ENCODE results near the gene ARHGEF7.

Gene ARHGEF7

GRCh38 chr13:111323549-111323948 is 208.4 kb downstream of the ARHGEF7 start:
- no peak for DNase-seq (ENCODE audit: low read depth in 2 of 2)

- no peak for DNase-seq (ENCODE audit: low read depth in 2 of 2)
These were observed 209.0 kb downstream of the ARHGEF7 start for GRCh38 chr13:111323950-111324651.

GRCh38 chr13:111324736-111325135 is 209.6 kb downstream of the ARHGEF7 start:
- DNase-seq (ENCODE audit: low read depth in 2 of 2), result no peak

GRCh38 chr13:111325146-111325890 is 210.2 kb downstream of the ARHGEF7 start:
- DNase-seq (ENCODE audit: low read depth in 2 of 2), result no peak

GRCh38 chr13:111325941-111326620 is 211.0 kb downstream of the ARHGEF7 start:
- no peak for DNase-seq (ENCODE audit: low read depth in 2 of 2)

GRCh38 chr13:111326621-111326965 is 211.5 kb downstream of the ARHGEF7 start:
- DNase-seq (ENCODE audit: low read depth in 2 of 2), result no peak

- DNase-seq (ENCODE audit: low read depth in 2 of 2), result no peak
These were observed 212.0 kb downstream of the ARHGEF7 start for GRCh38 chr13:111326981-111327642.

GRCh38 chr13:111327730-111328573 is 212.8 kb downstream of the ARHGEF7 start:
- no peak for DNase-seq (ENCODE audit: low read depth in 2 of 2)

GRCh38 chr13:111328574-111329410 is 213.7 kb downstream of the ARHGEF7 start:
- DNase-seq (ENCODE audit: low read depth in 2 of 2), result no peak

- DNase-seq (ENCODE audit: low read depth in 2 of 2), result no peak
These were observed 214.5 kb downstream of the ARHGEF7 start for GRCh38 chr13:111329641-111330040.

GRCh38 chr13:111330066-111330610 is 215.0 kb downstream of the ARHGEF7 start:
- no peak for DNase-seq (ENCODE audit: low read depth in 2 of 2)

GRCh38 chr13:111335298-111335697 is 220.2 kb downstream of the ARHGEF7 start:
- DNase-seq (ENCODE audit: low read depth in 2 of 2), result no peak

- DNase-seq (ENCODE audit: low read depth in 2 of 2), result no peak
These were observed 221.6 kb downstream of the ARHGEF7 start for GRCh38 chr13:111336666-111337065.

- DNase-seq (ENCODE audit: low read depth in 2 of 2), result no peak
These were observed 222.1 kb downstream of the ARHGEF7 start for GRCh38 chr13:111337206-111337605.

GRCh38 chr13:111337741-111338140 is 222.6 kb downstream of the ARHGEF7 start:
- no peak for DNase-seq (ENCODE audit: low read depth in 2 of 2)

- no peak for DNase-seq (ENCODE audit: low read depth in 2 of 2)
These were observed 223.7 kb downstream of the ARHGEF7 start for GRCh38 chr13:111338841-111339240.

- no peak for DNase-seq (ENCODE audit: low read depth in 2 of 2)
These were observed 224.4 kb downstream of the ARHGEF7 start for GRCh38 chr13:111339366-111340143.

- no peak for DNase-seq (ENCODE audit: low read depth in 2 of 2)
These were observed 226.8 kb downstream of the ARHGEF7 start for GRCh38 chr13:111341886-111342285.

GRCh38 chr13:111342721-111343120 is 227.6 kb downstream of the ARHGEF7 start:
- no peak for DNase-seq (ENCODE audit: low read depth in 2 of 2)

Measured in stimulated activated CD4-positive, alpha-beta T cell treated with anti-CD3 and anti-CD28 coated beads, Interleukin-4, amount 100 ng/mL, for 48 hours (primary cell).